HEK293 (cell line): ENCODE results near the gene RSPH10B.

Source experiments
- TF ChIP-seq, protein P1 (sequence below): sonication (generic); formaldehyde crosslinking; IDR thresholded peaks from 2 replicates; pipeline ENCODE4 v1.8.1; 2022; ENCODE audit warnings: mild to moderate bottlenecking, moderate library complexity, missing genetic modification reagents
- TF ChIP-seq, protein P2 (sequence below): fragments of 450-650 bp; formaldehyde crosslinking; IDR thresholded peaks from 2 replicates; pipeline ENCODE4 v1.5.1; 2016; ENCODE audit warnings: missing biosample characterization, missing genetic modification characterization

GRCh38 chr7:5997210-5997808 is 26.8 kb upstream of the RSPH10B start:
- TF ChIP-seq, protein P1, sequence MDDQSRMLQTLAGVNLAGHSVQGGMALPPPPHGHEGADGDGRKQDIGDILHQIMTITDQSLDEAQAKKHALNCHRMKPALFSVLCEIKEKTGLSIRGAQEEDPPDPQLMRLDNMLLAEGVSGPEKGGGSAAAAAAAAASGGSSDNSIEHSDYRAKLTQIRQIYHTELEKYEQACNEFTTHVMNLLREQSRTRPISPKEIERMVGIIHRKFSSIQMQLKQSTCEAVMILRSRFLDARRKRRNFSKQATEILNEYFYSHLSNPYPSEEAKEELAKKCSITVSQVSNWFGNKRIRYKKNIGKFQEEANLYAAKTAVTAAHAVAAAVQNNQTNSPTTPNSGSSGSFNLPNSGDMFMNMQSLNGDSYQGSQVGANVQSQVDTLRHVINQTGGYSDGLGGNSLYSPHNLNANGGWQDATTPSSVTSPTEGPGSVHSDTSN (CRISPR knock-in tag): no peak
- TF ChIP-seq, protein P2, sequence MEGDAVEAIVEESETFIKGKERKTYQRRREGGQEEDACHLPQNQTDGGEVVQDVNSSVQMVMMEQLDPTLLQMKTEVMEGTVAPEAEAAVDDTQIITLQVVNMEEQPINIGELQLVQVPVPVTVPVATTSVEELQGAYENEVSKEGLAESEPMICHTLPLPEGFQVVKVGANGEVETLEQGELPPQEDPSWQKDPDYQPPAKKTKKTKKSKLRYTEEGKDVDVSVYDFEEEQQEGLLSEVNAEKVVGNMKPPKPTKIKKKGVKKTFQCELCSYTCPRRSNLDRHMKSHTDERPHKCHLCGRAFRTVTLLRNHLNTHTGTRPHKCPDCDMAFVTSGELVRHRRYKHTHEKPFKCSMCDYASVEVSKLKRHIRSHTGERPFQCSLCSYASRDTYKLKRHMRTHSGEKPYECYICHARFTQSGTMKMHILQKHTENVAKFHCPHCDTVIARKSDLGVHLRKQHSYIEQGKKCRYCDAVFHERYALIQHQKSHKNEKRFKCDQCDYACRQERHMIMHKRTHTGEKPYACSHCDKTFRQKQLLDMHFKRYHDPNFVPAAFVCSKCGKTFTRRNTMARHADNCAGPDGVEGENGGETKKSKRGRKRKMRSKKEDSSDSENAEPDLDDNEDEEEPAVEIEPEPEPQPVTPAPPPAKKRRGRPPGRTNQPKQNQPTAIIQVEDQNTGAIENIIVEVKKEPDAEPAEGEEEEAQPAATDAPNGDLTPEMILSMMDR: no peak; the same call in 1 of the 2 replicates
